HuH-7 (cell line): ENCODE measurements around the gene STX8.

ENCODE experiments used
- DNase-seq: peaks from one replicate; pipeline ENCODE4 v3.0.0; 2011; ENCODE audit warnings: low spot score

The STX8 gene

GRCh38 chr17:9436630-9437029 is 139.0 kb downstream of the STX8 start:
- no peak for DNase-seq

GRCh38 chr17:9435165-9435564 is 140.5 kb downstream of the STX8 start:
- no peak for DNase-seq

- no peak for DNase-seq
Measured at GRCh38 chr17:9434642-9435057, 141.0 kb downstream of the STX8 start.

- no peak for DNase-seq
Measured at GRCh38 chr17:9432934-9433421, 142.6 kb downstream of the STX8 start.

- no peak for DNase-seq
Measured at GRCh38 chr17:9432134-9432885, 143.3 kb downstream of the STX8 start.

GRCh38 chr17:9431620-9432019 is 144.0 kb downstream of the STX8 start:
- no peak for DNase-seq

GRCh38 chr17:9427465-9428315 is 147.9 kb downstream of the STX8 start:
- DNase-seq = no peak

- DNase-seq = no peak
Measured at GRCh38 chr17:9424071-9424640, 151.5 kb downstream of the STX8 start.

- DNase-seq = no peak
Measured at GRCh38 chr17:9421525-9421924, 154.1 kb downstream of the STX8 start.

GRCh38 chr17:9419932-9420453 is 155.6 kb downstream of the STX8 start:
- DNase-seq = no peak

- DNase-seq = no peak
Measured at GRCh38 chr17:9414471-9414870, 161.1 kb downstream of the STX8 start.

GRCh38 chr17:9410737-9411136 is 164.9 kb downstream of the STX8 start:
- DNase-seq = no peak

- no peak for DNase-seq
Measured at GRCh38 chr17:9410301-9410700, 165.3 kb downstream of the STX8 start.

- no peak for DNase-seq
Measured at GRCh38 chr17:9409878-9410277, 165.7 kb downstream of the STX8 start.

- no peak for DNase-seq
Measured at GRCh38 chr17:9408868-9409829, 166.5 kb downstream of the STX8 start.

- DNase-seq = no peak
Measured at GRCh38 chr17:9408381-9408780, 167.2 kb downstream of the STX8 start.

- DNase-seq = no peak
Measured at GRCh38 chr17:9406046-9406606, 169.5 kb downstream of the STX8 start.

GRCh38 chr17:9403257-9403656 is 172.4 kb downstream of the STX8 start:
- no peak for DNase-seq

- peak; percentile 26 for DNase-seq
Measured at GRCh38 chr17:9402590-9403199, 172.9 kb downstream of the STX8 start.

GRCh38 chr17:9401434-9401833 is 174.2 kb downstream of the STX8 start:
- DNase-seq = peak; percentile 11

- DNase-seq = peak; percentile 39
Measured at GRCh38 chr17:9389111-9389527, 186.5 kb downstream of the STX8 start.
